Measurements from ENCODE around the gene ARHGAP29. TPM values are rescaled to one million over a fixed set of nuclear protein-coding genes. Genes with fewer than 3 reads are reported as not detected.

Gene ARHGAP29
- total RNA-seq, 2 experiments from 2014 or later, result not detected

DNA sequence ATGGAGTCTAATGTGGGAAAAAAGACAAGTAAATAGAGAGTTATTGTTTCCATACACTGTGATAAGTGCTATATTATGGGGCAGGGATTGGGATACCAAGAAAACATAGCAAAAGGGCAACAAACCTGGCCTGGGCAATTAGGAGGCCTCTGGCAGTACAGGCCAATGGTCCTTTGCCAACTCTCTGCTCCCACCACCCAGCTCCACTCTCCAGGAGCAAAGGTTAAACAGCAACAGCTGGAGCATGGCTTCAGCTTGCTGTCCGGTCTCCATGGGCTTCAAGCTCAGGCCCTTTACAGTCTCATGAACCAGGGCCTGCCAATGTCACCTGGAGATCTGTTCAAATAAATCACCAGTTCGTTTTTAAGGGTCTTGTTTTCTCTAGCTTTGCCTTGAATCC, 37.2 kb upstream of the ARHGAP29 start:
- no peak overlapping the region for H3K4me3 Mint-ChIP-seq
- DNase-seq, result no peak
- H3K36me3 Mint-ChIP-seq, result no peaks in the 10 kb centered on the region
- H3K9me3 Mint-ChIP-seq, result no peaks in the 10 kb centered on the region
- H3K27me3 Mint-ChIP-seq, result peaks cover 10% of the 10 kb centered on the region
- no peaks in the 10 kb centered on the region for H3K4me1 Mint-ChIP-seq
- H3K27ac Mint-ChIP-seq, result no peak overlapping the region

DNA sequence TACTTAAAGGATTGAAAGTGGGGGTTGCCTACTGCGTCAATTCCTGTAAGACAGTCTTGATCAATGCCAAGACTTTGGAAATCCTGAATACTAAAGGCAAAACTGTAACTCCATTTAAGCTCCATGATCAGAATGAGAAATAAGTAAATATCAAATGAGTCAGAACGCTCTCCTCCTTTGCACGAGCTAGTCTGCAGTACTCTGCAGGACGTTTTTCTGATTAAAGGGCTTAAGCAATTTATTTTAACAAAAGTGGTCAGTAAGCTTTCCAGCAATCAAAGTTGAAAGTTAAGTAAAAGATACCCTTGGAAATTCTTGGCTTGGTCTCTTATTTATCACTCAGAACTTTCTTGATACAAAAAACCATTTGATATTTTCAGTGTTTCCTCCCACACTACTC, 35.7 kb upstream of the ARHGAP29 start:
- no peak for DNase-seq
- H3K4me3 Mint-ChIP-seq, result no peak overlapping the region
- H3K4me1 Mint-ChIP-seq, result no peaks in the 10 kb centered on the region
- H3K9me3 Mint-ChIP-seq, result no peaks in the 10 kb centered on the region
- no peak overlapping the region for H3K27ac Mint-ChIP-seq
- peaks cover 14% of the 10 kb centered on the region for H3K27me3 Mint-ChIP-seq
- no peaks in the 10 kb centered on the region for H3K36me3 Mint-ChIP-seq

DNA sequence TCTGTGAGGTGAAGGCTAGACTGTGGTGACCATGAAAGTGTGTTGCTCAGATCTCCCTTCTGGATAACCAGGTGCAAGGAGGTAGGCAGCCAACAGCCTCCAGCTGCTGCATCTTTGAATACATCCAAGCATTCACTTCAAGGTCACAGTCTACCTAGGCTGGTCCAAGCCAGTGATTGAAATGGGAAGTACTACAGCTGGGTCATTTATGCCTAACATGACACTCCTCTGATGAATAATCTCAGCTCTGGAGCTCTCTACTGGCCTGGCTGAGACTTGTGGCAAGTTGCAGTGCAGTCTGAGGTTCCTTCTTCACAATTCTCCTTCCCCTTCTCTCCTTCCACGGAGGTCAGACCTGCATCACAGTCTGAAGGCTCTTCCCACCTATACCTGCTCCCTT, 35.0 kb upstream of the ARHGAP29 start:
- Mint-ChIP-seq H3K27me3 (peaks cover 15% of the 10 kb centered on the region), H3K36me3 (no peaks in the 10 kb centered on the region), H3K9me3 (no peaks in the 10 kb centered on the region), H3K4me1 (no peaks in the 10 kb centered on the region), H3K27ac (no peak overlapping the region), H3K4me3 (no peak overlapping the region)
- DNase-seq, result no peak

DNA sequence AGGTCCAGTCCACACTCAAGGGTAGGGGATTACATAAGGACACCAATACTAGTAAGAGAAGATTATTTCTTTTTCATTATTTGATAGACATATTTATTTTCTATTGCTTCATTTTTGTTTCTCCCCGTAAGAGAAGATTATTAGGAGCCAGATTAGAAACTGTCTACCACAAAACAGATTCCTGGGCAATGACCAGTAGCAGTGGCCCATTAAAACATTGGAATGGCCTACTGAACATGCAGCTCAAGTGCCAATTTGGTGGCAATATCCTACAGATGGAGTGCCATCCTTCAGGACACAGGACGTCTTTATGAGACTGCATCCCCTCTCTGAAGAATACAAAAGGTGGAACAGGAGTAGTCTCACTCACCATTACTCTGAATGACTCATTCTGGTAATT, 34.0 kb upstream of the ARHGAP29 start:
- H3K9me3 Mint-ChIP-seq, result no peaks in the 10 kb centered on the region
- DNase-seq, result no peak
- no peaks in the 10 kb centered on the region for H3K36me3 Mint-ChIP-seq
- peaks cover 15% of the 10 kb centered on the region for H3K27me3 Mint-ChIP-seq
- no peak overlapping the region for H3K4me3 Mint-ChIP-seq
- H3K27ac Mint-ChIP-seq, result no peak overlapping the region
- no peaks in the 10 kb centered on the region for H3K4me1 Mint-ChIP-seq

DNA sequence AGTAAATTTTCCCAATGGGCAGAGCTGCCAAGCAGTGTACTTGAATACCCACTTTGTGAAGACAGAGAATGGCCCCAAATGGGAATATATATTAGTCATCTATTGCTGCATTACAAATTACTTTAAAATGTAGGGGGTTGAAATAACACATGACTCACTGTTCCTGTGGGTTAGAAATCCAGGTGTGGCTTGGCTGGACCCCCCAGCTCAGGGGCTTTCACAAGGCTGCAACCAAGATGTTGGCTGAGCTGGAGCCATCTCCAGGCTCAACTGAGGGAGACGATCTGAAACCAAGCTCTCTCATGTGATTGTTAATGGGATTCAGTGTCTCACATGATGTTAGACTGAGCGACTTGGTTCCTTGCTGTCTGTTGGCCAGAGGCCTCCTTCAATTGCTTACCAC, 33.4 kb upstream of the ARHGAP29 start:
- Mint-ChIP-seq H3K36me3 (no peaks in the 10 kb centered on the region), H3K9me3 (no peaks in the 10 kb centered on the region), H3K4me1 (no peaks in the 10 kb centered on the region), H3K27me3 (peaks cover 15% of the 10 kb centered on the region), H3K27ac (no peak overlapping the region), H3K4me3 (no peak overlapping the region)
- DNase-seq, result no peak

DNA sequence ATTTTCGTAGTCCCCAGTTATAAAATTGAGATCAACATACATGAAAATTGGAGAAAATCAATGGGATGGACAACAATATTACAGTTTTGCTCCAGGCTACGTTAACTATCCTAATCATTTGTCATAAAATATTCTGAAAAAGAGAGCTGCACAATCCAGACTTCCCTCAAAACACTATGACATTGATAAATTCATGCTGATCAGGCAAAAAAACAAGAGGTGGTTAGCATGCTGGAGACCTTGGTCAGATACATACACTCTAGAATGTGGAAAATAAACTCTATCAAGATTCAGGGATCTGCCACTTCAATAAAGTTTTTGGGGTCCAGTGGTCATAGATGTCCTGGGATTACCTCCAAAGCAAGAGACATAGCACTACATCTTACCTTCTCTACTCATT, 32.5 kb upstream of the ARHGAP29 start:
- no peaks in the 10 kb centered on the region for H3K4me1 Mint-ChIP-seq
- H3K27me3 Mint-ChIP-seq, result peaks cover 15% of the 10 kb centered on the region
- no peaks in the 10 kb centered on the region for H3K9me3 Mint-ChIP-seq
- no peak for DNase-seq
- no peak overlapping the region for H3K4me3 Mint-ChIP-seq
- H3K36me3 Mint-ChIP-seq, result no peaks in the 10 kb centered on the region
- H3K27ac Mint-ChIP-seq, result no peak overlapping the region

DNA sequence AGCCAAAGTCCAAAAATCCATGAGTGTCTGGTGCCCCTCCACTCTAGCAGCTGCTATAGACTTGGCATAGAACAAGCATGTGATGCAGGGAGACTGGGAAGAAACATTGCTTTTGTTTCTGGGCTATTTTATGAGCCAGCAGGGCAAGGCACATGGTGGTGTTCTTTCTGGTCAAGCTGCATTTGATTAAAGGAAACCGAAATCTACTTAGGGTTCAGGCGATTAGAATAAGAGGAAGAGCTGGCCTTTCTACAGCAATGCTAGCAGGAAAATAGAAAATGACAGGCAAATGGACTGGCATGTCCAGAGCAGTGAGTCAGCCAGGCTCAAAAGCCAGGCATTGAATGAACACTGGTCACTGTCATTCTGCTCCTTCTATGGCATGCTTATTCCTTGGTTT, 28.5 kb upstream of the ARHGAP29 start:
- no peak overlapping the region for H3K27ac Mint-ChIP-seq
- no peaks in the 10 kb centered on the region for H3K36me3 Mint-ChIP-seq
- H3K9me3 Mint-ChIP-seq, result no peaks in the 10 kb centered on the region
- no peaks in the 10 kb centered on the region for H3K4me1 Mint-ChIP-seq
- H3K4me3 Mint-ChIP-seq, result no peak overlapping the region
- peaks cover 15% of the 10 kb centered on the region for H3K27me3 Mint-ChIP-seq
- no peak for DNase-seq

DNA sequence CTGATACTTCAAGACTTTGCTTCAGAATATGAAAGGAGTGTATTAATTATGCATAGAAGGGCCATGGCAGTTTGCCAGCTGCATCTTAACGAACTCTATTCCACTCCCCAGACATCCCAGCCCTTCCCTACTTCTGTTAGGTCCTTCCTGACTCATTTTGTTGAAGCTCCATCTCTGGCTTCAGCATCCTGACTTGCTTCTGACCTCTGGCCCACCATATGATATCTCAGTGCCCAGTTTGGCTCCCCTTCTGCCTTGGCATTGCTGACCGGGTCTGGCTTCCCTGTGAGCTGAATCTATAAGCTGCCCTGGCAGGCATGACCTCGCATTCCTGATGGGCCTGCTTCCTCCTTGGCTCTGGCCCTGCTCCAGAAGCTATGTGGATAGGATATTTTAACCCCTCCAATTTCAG, 27.6 kb upstream of the ARHGAP29 start:
- Mint-ChIP-seq H3K4me3 (no peak overlapping the region), H3K27ac (no peak overlapping the region), H3K36me3 (no peaks in the 10 kb centered on the region), H3K27me3 (peaks cover 24% of the 10 kb centered on the region), H3K9me3 (no peaks in the 10 kb centered on the region), H3K4me1 (no peaks in the 10 kb centered on the region)
- DNase-seq, result no peak

DNA sequence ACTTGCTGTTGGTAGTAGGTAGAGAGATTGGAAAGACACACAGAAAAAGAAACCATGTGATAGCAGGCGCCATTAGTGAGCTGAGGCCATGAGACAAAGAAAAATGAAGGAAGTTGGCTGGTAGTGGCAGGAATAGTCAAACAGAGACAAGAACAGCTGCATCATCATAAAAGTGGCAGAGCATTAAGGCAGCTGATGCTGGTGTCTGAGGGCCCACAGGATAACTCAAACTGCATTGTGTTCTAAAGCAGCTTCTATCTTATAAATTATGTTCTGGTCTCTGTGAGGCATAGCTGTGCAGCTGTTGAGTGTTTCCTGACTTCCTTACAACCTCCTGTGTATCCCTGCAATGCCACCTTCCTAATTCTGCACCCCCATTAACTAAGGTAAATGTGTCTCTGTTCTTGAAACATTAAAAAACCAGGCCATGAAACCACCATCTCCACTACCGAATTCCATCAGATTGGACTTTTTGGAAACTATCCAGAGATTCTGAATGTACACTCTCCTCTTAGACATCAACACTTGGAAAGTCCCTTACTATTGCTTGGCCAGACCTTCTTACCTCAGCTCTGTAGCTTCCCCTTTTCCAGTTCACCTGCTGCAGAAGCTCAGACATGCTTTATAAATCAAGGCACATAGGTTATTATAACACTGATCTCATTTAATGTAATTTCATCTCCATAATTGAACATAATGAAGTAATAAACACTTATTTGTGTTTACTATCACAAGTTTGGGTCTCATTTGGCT, 23.4 kb upstream of the ARHGAP29 start:
- Mint-ChIP-seq H3K27me3 (peaks cover 30% of the 10 kb centered on the region), H3K9me3 (no peaks in the 10 kb centered on the region), H3K4me3 (no peak overlapping the region), H3K36me3 (no peaks in the 10 kb centered on the region), H3K27ac (no peak overlapping the region), H3K4me1 (no peaks in the 10 kb centered on the region)
- DNase-seq, result no peak

DNA sequence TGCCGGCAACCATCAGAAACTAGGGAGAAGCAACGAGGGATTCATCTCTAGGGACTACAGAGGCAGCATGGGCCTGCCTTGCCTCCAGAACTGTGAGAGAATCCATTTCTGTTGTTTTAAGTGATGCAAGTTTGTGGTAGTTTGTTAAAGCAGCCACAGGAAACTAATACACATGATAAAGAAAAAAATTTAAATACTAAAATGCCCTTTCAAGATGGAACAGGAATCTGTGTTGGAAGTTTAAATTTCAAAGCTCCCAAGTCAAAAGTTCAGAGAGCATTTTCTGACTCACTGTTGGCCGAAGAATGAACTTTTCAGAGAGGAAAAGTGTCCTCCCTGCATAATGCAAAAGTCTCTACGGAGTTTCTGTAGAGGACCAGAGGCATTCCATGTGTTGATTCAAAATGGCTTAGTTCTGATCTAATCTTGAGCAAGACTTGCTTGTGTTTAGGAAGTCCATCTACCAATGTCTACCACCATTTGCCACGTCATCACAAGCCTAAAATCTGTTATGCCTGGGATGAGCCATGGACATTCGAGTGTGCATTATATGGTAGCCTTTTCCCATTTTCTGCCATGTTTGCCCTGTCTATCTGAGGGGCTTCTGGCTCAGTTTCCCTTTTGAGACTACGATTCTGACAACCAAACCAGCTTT, 22.4 kb upstream of the ARHGAP29 start:
- no peaks in the 10 kb centered on the region for H3K4me1 Mint-ChIP-seq
- no peaks in the 10 kb centered on the region for H3K9me3 Mint-ChIP-seq
- DNase-seq, result no peak
- H3K4me3 Mint-ChIP-seq, result no peak overlapping the region
- H3K27me3 Mint-ChIP-seq, result peaks cover 38% of the 10 kb centered on the region
- no peak overlapping the region for H3K27ac Mint-ChIP-seq
- no peaks in the 10 kb centered on the region for H3K36me3 Mint-ChIP-seq

DNA sequence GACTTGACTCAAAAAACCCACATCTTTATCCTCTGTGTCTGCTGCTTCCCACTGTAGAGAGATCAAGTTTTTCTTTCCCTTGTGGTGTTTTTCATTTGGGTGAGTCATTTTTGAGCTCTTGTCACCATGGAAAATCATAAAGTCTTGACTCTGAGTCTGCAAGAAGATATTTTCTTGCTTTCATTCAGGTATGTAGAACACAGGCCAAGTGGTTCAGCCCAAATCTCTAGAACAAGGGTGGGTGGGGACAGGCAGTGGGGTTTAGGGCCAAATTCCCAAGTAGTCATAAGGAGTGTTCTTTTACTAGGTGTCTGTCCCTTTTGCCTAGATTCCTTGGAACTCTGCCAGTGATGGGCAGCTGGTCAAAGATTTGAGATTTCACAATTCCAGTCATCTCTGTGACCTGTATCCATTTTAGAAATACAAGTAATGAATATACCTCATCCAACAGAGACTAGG, 21.5 kb upstream of the ARHGAP29 start:
- DNase-seq, result no peak
- H3K4me3 Mint-ChIP-seq, result no peak overlapping the region
- H3K27ac Mint-ChIP-seq, result no peak overlapping the region
- H3K27me3 Mint-ChIP-seq, result peaks cover 41% of the 10 kb centered on the region
- H3K4me1 Mint-ChIP-seq, result no peaks in the 10 kb centered on the region
- no peaks in the 10 kb centered on the region for H3K36me3 Mint-ChIP-seq
- H3K9me3 Mint-ChIP-seq, result no peaks in the 10 kb centered on the region

DNA sequence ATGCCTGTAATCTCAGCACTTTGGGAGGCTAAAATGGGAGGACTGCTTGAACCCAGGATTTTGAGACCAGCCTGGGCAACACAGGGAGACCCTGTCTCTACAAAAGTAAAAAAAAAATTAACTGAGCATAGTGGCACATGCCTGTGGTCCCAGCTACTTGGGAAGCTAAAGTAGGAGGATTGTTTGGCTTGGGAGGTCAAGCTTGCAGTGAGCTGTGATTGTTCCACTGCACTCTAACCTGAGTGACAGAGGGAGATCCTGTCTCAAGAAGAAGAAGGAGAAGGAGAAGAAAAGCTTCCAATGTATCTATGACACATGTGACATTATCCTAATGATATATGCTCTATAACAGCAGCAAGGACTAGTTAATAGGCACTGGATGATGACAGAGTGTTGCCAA, 20.1 kb upstream of the ARHGAP29 start:
- DNase-seq, result no peak
- H3K9me3 Mint-ChIP-seq, result no peaks in the 10 kb centered on the region

DNA sequence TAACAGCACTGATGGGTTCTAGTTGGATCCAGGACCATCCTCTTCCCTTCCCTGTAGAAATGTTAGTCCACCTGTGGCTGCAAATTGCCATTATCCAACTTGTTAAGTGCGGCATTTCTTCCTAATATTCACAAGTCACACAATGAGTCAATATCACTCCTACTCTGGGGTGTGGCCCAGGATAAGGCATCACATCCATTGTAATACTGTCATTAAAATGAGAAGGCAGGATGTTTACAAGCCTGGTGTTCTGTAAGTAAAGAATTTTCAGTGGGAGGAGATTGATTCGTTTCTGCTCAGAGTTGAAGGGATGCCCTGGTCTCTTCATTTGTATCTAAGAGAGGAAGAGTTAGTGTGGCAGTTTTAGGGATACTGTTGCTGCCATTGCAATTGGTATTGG, 18.1 kb upstream of the ARHGAP29 start:
- H3K4me1 Mint-ChIP-seq, result no peaks in the 10 kb centered on the region
- no peak for DNase-seq
- no peak overlapping the region for H3K4me3 Mint-ChIP-seq
- no peak overlapping the region for H3K27ac Mint-ChIP-seq
- H3K27me3 Mint-ChIP-seq, result peaks cover 51% of the 10 kb centered on the region
- H3K36me3 Mint-ChIP-seq, result no peaks in the 10 kb centered on the region
- no peaks in the 10 kb centered on the region for H3K9me3 Mint-ChIP-seq

More for the DNA sequence above, 20.1 kb upstream of the ARHGAP29 start:
- Mint-ChIP-seq H3K36me3 (no peaks in the 10 kb centered on the region), H3K4me3 (no peak overlapping the region), H3K4me1 (no peaks in the 10 kb centered on the region), H3K27me3 (peaks cover 50% of the 10 kb centered on the region), H3K27ac (no peak overlapping the region)

DNA sequence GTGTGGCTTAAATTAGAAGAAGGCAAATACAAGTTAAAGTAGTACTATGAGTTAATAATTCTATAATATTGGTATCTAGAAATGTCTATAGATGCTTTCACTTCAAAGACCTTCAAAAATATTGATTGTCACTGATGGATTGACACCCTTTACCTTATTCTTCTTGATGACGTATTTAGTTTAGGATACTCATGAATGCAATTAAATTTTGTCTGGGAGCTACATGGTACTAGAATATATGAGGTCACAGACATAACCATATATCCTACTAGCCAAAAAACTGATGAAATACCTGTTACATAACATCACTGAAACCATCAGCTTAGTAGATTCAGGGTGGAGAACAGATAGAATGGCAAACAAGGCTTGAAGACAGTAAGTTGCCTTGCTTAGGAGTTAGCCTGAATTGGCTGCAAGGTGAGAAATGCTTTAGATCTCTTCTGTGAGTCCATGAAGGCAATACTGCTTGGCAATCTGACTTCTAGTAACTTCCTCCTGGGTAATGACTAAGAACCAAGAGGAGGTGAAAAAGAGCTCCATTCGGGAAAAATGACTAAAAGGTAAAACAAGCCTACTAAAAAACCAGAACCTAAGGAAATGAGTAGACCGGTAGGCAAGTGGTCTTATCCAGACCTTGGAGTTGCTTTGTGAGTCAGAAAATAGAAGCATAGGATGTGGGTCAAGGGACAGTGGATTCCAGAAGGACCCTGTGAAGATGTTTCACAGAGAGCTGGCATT, 16.9 kb upstream of the ARHGAP29 start:
- no peaks in the 10 kb centered on the region for H3K4me1 Mint-ChIP-seq
- no peak for DNase-seq
- H3K4me3 Mint-ChIP-seq, result no peak overlapping the region
- no peaks in the 10 kb centered on the region for H3K36me3 Mint-ChIP-seq
- H3K9me3 Mint-ChIP-seq, result no peaks in the 10 kb centered on the region
- no peak overlapping the region for H3K27ac Mint-ChIP-seq
- peaks cover 56% of the 10 kb centered on the region for H3K27me3 Mint-ChIP-seq

DNA sequence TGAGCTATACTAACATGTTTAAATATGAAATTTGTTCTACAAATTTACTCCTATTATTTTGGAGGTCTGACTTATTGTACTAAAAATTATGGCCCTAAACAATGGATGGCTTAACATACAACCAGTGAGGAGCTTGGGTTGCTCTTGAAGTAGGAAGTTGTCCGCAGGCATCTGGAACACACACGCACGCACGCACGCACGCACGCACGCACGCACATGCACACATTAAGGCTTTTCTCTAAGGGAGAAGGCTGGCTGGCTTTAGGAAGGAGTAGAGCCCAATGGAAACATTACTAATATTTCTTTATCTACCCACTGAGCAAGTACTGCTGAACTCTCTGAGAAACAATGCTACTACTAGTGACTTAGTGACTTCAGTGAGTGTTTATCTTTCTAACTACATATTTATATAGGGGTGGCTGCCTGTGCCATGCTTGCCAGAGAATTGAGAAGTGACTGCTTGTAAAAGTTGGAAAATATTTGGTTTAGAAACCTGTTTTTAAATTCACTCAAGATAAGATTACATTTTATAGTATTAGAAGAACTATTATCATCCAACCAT, 16.2 kb upstream of the ARHGAP29 start:
- H3K9me3 Mint-ChIP-seq, result no peaks in the 10 kb centered on the region
- H3K36me3 Mint-ChIP-seq, result no peaks in the 10 kb centered on the region
- H3K27me3 Mint-ChIP-seq, result peaks cover 59% of the 10 kb centered on the region
- no peak for DNase-seq
- H3K4me3 Mint-ChIP-seq, result no peak overlapping the region
- H3K27ac Mint-ChIP-seq, result no peak overlapping the region
- no peaks in the 10 kb centered on the region for H3K4me1 Mint-ChIP-seq

Measured in activated naive CD8-positive, alpha-beta T cell treated with anti-CD3 and anti-CD28 coated beads for 36 hours (primary cell).